Parathyroid adenoma (tissue), 2 donors: ENCODE data around the gene NENF.

Source experiments
- H2AFZ ChIP-seq: fragments of 300-600 bp; sonication (generic); one replicate; pipeline ENCODE4 v1.7.0; 2017; ENCODE audit warnings: antibody characterized with exemption, mild to moderate bottlenecking
- H3K27ac ChIP-seq: fragments of 300-600 bp; sonication (generic); one replicate; pipeline ENCODE4 v1.7.0; 2017
- H3K27me3 ChIP-seq: fragments of 300-600 bp; sonication (generic); one replicate; pipeline ENCODE4 v1.7.0; 2017; ENCODE audit warnings: low read length; ENCODE audit not compliant: control insufficient read depth, insufficient read depth
- H3K36me3 ChIP-seq: fragments of 300-600 bp; sonication (generic); one replicate; pipeline ENCODE4 v1.7.0; 2017; ENCODE audit warnings: low read length; ENCODE audit not compliant: control insufficient read depth, insufficient read depth
- H3K4me1 ChIP-seq: fragments of 300-600 bp; sonication (generic); one replicate; pipeline ENCODE4 v1.7.0; 2017; ENCODE audit warnings: control low read depth
- H3K4me2 ChIP-seq: fragments of 300-600 bp; sonication (generic); one replicate; pipeline ENCODE4 v1.7.0; 2017; ENCODE audit warnings: low read length
- H3K4me3 ChIP-seq: fragments of 300-600 bp; sonication (generic); one replicate; pipeline ENCODE4 v1.7.0; 2017; ENCODE audit warnings: low read depth, low read length
- H3K79me2 ChIP-seq: fragments of 300-600 bp; sonication (generic); one replicate; pipeline ENCODE4 v1.7.0; 2017; ENCODE audit warnings: control low read depth
- H3K9ac ChIP-seq: fragments of 300-600 bp; sonication (generic); one replicate; pipeline ENCODE4 v1.7.0; 2017; ENCODE audit warnings: mild to moderate bottlenecking
- H3K9me3 ChIP-seq: fragments of 300-600 bp; sonication (generic); one replicate; pipeline ENCODE4 v1.7.0; 2017; ENCODE audit warnings: low read length; ENCODE audit not compliant: control insufficient read depth
- CTCF ChIP-seq: fragments of 300-600 bp; sonication (generic); IDR thresholded peaks from one replicate; pipeline ENCODE4 v1.7.0; 2017; ENCODE audit warnings: antibody characterized with exemption, mild to moderate bottlenecking
- donor health status: primary hyperparathyroidism.

NENF gene

GRCh38 chr1:212488436-212489283, 55.9 kb downstream of the NENF start:
- H2AFZ ChIP-seq, result no peak overlapping the region
- H3K9ac ChIP-seq, result no peak overlapping the region
- no peak overlapping the region for H3K4me3 ChIP-seq
- H3K4me1 ChIP-seq, result no peaks in the 10 kb centered on the region
- H3K9me3 ChIP-seq, result no peaks in the 10 kb centered on the region
- H3K36me3 ChIP-seq, result no peaks in the 10 kb centered on the region
- H3K27me3 ChIP-seq, result no peaks in the 10 kb centered on the region
- H3K27ac ChIP-seq, result no peak overlapping the region
- no peak overlapping the region for H3K4me2 ChIP-seq
- no peaks in the 10 kb centered on the region for H3K79me2 ChIP-seq
- TF ChIP-seq CTCF, result no peak

DNA sequence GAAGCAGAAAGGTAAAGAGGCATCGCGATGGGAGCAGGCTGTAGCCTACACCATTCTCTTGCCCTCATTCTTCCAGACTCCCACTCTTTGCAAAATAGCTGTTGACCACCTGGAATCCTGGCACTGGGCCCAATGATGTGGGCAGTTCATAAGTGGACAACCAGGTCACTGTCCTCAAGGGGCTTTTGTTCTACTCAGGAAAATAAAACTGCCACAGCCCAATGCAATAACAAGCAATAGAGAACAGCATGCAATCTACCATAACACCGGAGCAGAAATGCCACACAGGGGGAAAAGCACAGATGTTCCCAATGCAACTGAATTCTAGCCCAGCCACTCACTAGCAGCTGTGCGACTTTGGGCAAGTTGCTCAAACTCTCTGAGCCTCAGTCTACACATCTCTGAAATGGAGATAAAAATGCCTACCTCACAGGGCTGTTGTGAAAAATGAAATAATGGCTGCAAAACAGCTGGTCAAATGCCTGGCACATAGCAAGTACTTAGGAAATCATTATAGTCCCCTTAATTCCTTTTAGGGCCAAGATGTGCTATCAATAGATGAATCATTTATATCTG, 56.7 kb downstream of the NENF start:
- no peak overlapping the region for H3K27ac ChIP-seq
- no peak overlapping the region for H3K9ac ChIP-seq

DNA sequence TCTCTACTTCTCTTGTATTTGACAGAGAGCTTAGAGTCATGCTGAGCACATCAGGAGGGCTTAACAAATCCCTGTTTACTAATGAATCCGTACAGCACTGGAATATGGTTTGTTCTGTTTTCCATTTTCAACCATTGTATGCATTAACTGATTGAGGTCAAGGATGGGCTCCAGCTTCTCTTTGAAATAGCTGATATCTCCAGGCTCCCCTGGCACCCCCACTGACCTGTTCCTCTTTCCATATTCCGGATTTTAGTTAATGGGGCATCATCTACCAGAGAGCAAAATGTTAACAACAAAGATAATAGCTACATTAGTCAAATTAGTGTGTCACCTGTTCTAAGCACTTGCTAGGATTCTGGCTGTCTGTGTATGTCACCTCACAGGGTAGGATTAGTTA, 57.6 kb downstream of the NENF start:
- Histone ChIP-seq H3K79me2 (no peaks in the 10 kb centered on the region), H3K4me2 (no peak overlapping the region), H3K9ac (no peak overlapping the region), H3K27me3 (no peaks in the 10 kb centered on the region), H3K4me3 (no peak overlapping the region), H3K9me3 (no peaks in the 10 kb centered on the region), H2AFZ (no peak overlapping the region), H3K27ac (no peak overlapping the region), H3K36me3 (no peaks in the 10 kb centered on the region), H3K4me1 (no peaks in the 10 kb centered on the region)
- TF ChIP-seq CTCF, result no peak

More for the DNA sequence above, 56.7 kb downstream of the NENF start:
- H3K4me1 ChIP-seq, result no peaks in the 10 kb centered on the region
- H3K36me3 ChIP-seq, result no peaks in the 10 kb centered on the region
- H2AFZ ChIP-seq, result no peak overlapping the region
- no peak overlapping the region for H3K4me3 ChIP-seq
- H3K4me2 ChIP-seq, result no peak overlapping the region
- TF ChIP-seq CTCF, result no peak
- no peaks in the 10 kb centered on the region for H3K79me2 ChIP-seq
- no peaks in the 10 kb centered on the region for H3K27me3 ChIP-seq
- H3K9me3 ChIP-seq, result no peaks in the 10 kb centered on the region

DNA sequence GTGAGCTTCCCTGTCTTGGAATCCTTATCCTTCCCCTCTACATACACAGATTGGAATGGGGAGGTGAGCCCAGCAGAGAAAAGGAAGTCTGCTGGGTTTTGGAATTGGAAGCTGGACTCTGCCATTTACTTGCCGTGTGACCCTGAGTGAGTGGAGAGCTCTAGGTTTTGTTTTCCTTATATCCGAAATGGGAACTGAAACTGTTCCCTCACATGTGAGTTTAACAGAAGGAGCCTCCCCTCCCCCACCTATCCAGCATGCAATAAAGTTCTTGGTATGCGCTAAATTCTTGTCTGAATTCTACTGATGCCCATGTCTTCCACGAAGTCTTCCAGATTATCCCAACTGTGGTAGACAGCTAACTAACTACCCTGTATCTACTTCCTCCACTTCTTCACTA, 58.7 kb downstream of the NENF start:
- no peak overlapping the region for H3K9ac ChIP-seq
- H3K27ac ChIP-seq, result no peak overlapping the region
- H3K9me3 ChIP-seq, result no peaks in the 10 kb centered on the region
- TF ChIP-seq CTCF, result no peak
- H3K36me3 ChIP-seq, result no peaks in the 10 kb centered on the region
- H3K27me3 ChIP-seq, result no peaks in the 10 kb centered on the region
- H3K4me2 ChIP-seq, result no peak overlapping the region
- no peaks in the 10 kb centered on the region for H3K4me1 ChIP-seq
- no peak overlapping the region for H2AFZ ChIP-seq
- H3K4me3 ChIP-seq, result no peak overlapping the region
- no peaks in the 10 kb centered on the region for H3K79me2 ChIP-seq
